HepG2 (cell line): ENCODE measurements around the gene AHSG. TPM values are rescaled to one million over a fixed set of nuclear protein-coding genes. Genes with fewer than 3 reads are reported as not detected.
A peak's percentile ranks its signal among the peaks of the same experiment; 100 is the strongest.

Experiments
- ATF4 ChIP-seq, 2 experiments: fragments of 450-650 bp in 1 of 2; sonication (generic) in 1 of 2; formaldehyde crosslinking; IDR thresholded peaks; 2 replicates each; pipeline versions ENCODE4 v1.5.0 to v1.8.0; 2020 to 2022; ENCODE audit warnings: mild to moderate bottlenecking in 1 of 2, missing genetic modification reagents in 1 of 2
- E2F1 ChIP-seq: sonication (generic); formaldehyde crosslinking; IDR thresholded peaks from 2 replicates; pipeline ENCODE4 v1.5.0; 2020; ENCODE audit warnings: missing genetic modification reagents
- EP300 ChIP-seq, 3 experiments: sonication (generic) in 1 of 3; formaldehyde crosslinking in 1 of 3; IDR thresholded peaks; 2 replicates each; pipeline versions ENCODE4 v1.5.1 to v1.6.1; 2011 to 2020; ENCODE audit warnings: low read depth in 2 of 3, low read length in 2 of 3, borderline replicate concordance in 1 of 3, improper control_type of control experiment in 1 of 3, mild to moderate bottlenecking in 1 of 3, missing genetic modification reagents in 1 of 3, moderate library complexity in 1 of 3
- FOXP1 ChIP-seq, 2 experiments: fragments of 450-650 bp in 1 of 2; IDR thresholded peaks; 2 replicates each; pipeline ENCODE4 v1.6.1; 2017 to 2018; ENCODE audit warnings: antibody characterized with exemption in 1 of 2
- GATA4 ChIP-seq: sonication (generic); IDR thresholded peaks from 2 replicates; pipeline ENCODE4 v1.6.1; 2016; ENCODE audit warnings: antibody characterized with exemption, low read depth, borderline replicate concordance
- MIXL1 ChIP-seq: IDR thresholded peaks from 2 replicates; pipeline ENCODE4 v1.6.1; 2016
- NKX3-1 ChIP-seq: sonication (generic); formaldehyde crosslinking; IDR thresholded peaks from 2 replicates; pipeline ENCODE4 v1.5.0; 2020; ENCODE audit warnings: missing genetic modification reagents
- PAWR ChIP-seq: sonication (generic); formaldehyde crosslinking; IDR thresholded peaks from 2 replicates; pipeline ENCODE4 v1.4.0; 2020; ENCODE audit warnings: missing genetic modification reagents, mild to moderate bottlenecking, borderline replicate concordance
- SIX1 ChIP-seq: sonication (generic); formaldehyde crosslinking; IDR thresholded peaks from 2 replicates; pipeline ENCODE4 v1.4.0; 2020; ENCODE audit warnings: missing genetic modification reagents, borderline replicate concordance
- SOX6 ChIP-seq, 2 experiments: fragments of 450-650 bp in 1 of 2; sonication (generic) in 1 of 2; formaldehyde crosslinking in 1 of 2; IDR thresholded peaks; 2 replicates each; pipeline versions ENCODE4 v1.4.0 to v1.6.1; 2017 to 2020; ENCODE audit warnings: antibody characterized with exemption in 1 of 2, mild to moderate bottlenecking in 1 of 2, missing genetic modification reagents in 1 of 2
- ZNF326 ChIP-seq: sonication (generic); formaldehyde crosslinking; IDR thresholded peaks from 2 replicates; pipeline ENCODE4 v1.4.0; 2020; ENCODE audit warnings: missing genetic modification reagents, borderline replicate concordance
- ZNF839 ChIP-seq: sonication (generic); formaldehyde crosslinking; IDR thresholded peaks from 2 replicates; pipeline ENCODE4 v1.4.0; 2020; ENCODE audit warnings: missing genetic modification reagents, mild to moderate bottlenecking, borderline replicate concordance
- ZSCAN20 ChIP-seq: sonication (generic); formaldehyde crosslinking; IDR thresholded peaks from 2 replicates; pipeline ENCODE4 v1.4.0; 2020; ENCODE audit warnings: missing genetic modification reagents, mild to moderate bottlenecking, borderline replicate concordance
- polyA plus RNA-seq, 8 experiments: library from polyadenylated mRNA; depleted of rRNA in 3 of 8; stranded (reverse) in 7 of 8; unstranded in 1 of 8; fragments of >200 nt; fragmentation: Illumina TruSeq in 4 of 8; extraction: Trizol in 4 of 8; gene quantifications; 2 replicates each; pipeline versions ENCODE4 v1.2.1 to v1.2.3, GENCODE V29; 2011 to 2016; ENCODE audit warnings: low read depth in 4 of 8, missing spikeins in 1 of 8, mixed read lengths in 1 of 8; ENCODE audit not compliant: insufficient read depth in 1 of 8
- total RNA-seq, 5 experiments: library from RNA; depleted of rRNA; stranded (reverse); fragments of >200 nt; fragmentation: Illumina TruSeq; extraction: Trizol; gene quantifications; 2 replicates each; pipeline ENCODE4 v1.2.3, GENCODE V29; 2016; ENCODE audit warnings: low read depth in 1 of 5
- TF ChIP-seq, protein P1 (sequence below): IDR thresholded peaks from 2 replicates; pipeline ENCODE4 v1.6.1; 2018; ENCODE audit warnings: missing genetic modification reagents, mild to moderate bottlenecking, missing compliant biosample characterization
- TF ChIP-seq, protein P2 (sequence below): sonication (generic); formaldehyde crosslinking; IDR thresholded peaks from 2 replicates; pipeline ENCODE4 v1.5.0; 2020; ENCODE audit warnings: missing genetic modification reagents, mild to moderate bottlenecking, borderline replicate concordance
- TF ChIP-seq, protein P3 (sequence below): sonication (generic); formaldehyde crosslinking; IDR thresholded peaks from 2 replicates; pipeline ENCODE4 v1.4.0; 2020; ENCODE audit warnings: missing genetic modification reagents

Gene AHSG
- total and polyA plus RNA-seq, 2 of the 13 experiments (the other 11 are each of a cell fraction or from before 2014, with no cell fraction given): 2,043 to 19,152 TPM

GRCh38 chr3:186605561-186606545, 7.0 kb upstream of the AHSG start (continued):
- TF ChIP-seq, protein P1, sequence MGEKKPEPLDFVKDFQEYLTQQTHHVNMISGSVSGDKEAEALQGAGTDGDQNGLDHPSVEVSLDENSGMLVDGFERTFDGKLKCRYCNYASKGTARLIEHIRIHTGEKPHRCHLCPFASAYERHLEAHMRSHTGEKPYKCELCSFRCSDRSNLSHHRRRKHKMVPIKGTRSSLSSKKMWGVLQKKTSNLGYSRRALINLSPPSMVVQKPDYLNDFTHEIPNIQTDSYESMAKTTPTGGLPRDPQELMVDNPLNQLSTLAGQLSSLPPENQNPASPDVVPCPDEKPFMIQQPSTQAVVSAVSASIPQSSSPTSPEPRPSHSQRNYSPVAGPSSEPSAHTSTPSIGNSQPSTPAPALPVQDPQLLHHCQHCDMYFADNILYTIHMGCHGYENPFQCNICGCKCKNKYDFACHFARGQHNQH: peak; percentile 39
- TF ChIP-seq, protein P2, sequence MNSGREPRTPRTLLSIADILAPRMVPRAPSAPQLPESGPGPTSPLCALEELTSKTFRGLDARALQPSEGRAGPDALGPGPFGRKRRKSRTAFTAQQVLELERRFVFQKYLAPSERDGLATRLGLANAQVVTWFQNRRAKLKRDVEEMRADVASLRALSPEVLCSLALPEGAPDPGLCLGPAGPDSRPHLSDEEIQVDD (CRISPR knock-in tag): no peak
- TF ChIP-seq ZSCAN20: no peak
- TF ChIP-seq, protein P3, sequence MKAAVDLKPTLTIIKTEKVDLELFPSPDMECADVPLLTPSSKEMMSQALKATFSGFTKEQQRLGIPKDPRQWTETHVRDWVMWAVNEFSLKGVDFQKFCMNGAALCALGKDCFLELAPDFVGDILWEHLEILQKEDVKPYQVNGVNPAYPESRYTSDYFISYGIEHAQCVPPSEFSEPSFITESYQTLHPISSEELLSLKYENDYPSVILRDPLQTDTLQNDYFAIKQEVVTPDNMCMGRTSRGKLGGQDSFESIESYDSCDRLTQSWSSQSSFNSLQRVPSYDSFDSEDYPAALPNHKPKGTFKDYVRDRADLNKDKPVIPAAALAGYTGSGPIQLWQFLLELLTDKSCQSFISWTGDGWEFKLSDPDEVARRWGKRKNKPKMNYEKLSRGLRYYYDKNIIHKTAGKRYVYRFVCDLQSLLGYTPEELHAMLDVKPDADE (CRISPR knock-in tag): no peak
- peak; percentile 87 for TF ChIP-seq SIX1 (CRISPR knock-in tag)
- TF ChIP-seq FOXP1 (IDR thresholded peaks at IDR 0.05): no peak
- peak; percentile 84 for TF ChIP-seq FOXP1 (CRISPR knock-in tag; IDR thresholded peaks at IDR 0.05)
- no peak for TF ChIP-seq ZNF839
- TF ChIP-seq EP300 (IDR thresholded peaks at IDR 0.05; ENCODE audit: low read depth in 2 of 2, low read length in 2 of 2): peak in 1 of 2 experiments; percentile 99; a peak in 2 of 4 replicates
- TF ChIP-seq EP300 (CRISPR knock-in tag; IDR thresholded peaks at IDR 0.05; ENCODE audit: borderline replicate concordance): peak; percentile 83; the same call in 1 of the 2 replicates
- TF ChIP-seq SOX6 (IDR thresholded peaks at IDR 0.05): no peak
- peak; percentile 87 for TF ChIP-seq SOX6 (CRISPR knock-in tag; IDR thresholded peaks at IDR 0.05)
- TF ChIP-seq ATF4 (CRISPR knock-in tag; IDR thresholded peaks at IDR 0.05): peak in 1 of 2 experiments; percentile 64; a peak in 1 of 4 replicates
- TF ChIP-seq MIXL1 (CRISPR knock-in tag): peak; percentile 74; the same call in 1 of the 2 replicates
- no peak for TF ChIP-seq PAWR (CRISPR knock-in tag)
- no peak for TF ChIP-seq ZNF326 (CRISPR knock-in tag)
- TF ChIP-seq NKX3-1: no peak
- peak; percentile 94 for TF ChIP-seq GATA4
- no peak for TF ChIP-seq E2F1 (CRISPR knock-in tag)
